SU-DHL-6 (cell line): Measurements from ENCODE around the gene TMEM88.
A peak's percentile ranks its signal among the peaks of the same experiment; 100 is the strongest.

Source experiments
- H2AFZ ChIP-seq: fragments of 200-600 bp; sonication (generic); 2 replicates; pipeline ENCODE4 v1.6.1; 2014; ENCODE audit warnings: low read depth, mild to moderate bottlenecking, moderate library complexity, mixed read lengths, antibody characterized with exemption, low read length; ENCODE audit not compliant: severe bottlenecking
- H3F3A ChIP-seq: fragments of 200-600 bp; shearing (Covaris generic); 2 replicates; pipeline ENCODE4 v1.6.0; 2016; ENCODE audit warnings: antibody characterized with exemption, mild to moderate bottlenecking; ENCODE audit not compliant: insufficient read depth
- H3K27ac ChIP-seq: fragments of 200-600 bp; sonication (generic); 2 replicates; pipeline ENCODE4 v1.5.1; 2016; ENCODE audit warnings: low read depth, mild to moderate bottlenecking, low read length, moderate library complexity, mixed read lengths
- H3K27me3 ChIP-seq: fragments of 200-600 bp; sonication (generic), shearing (Covaris generic); 2 replicates; pipeline ENCODE4 v1.6.0; 2014; ENCODE audit warnings: mild to moderate bottlenecking, low read length
- H3K36me3 ChIP-seq: fragments of 200-600 bp; sonication (generic); 2 replicates; pipeline ENCODE4 v1.6.1; 2014; ENCODE audit warnings: mild to moderate bottlenecking, low read length, mixed read lengths
- H3K4me2 ChIP-seq: fragments of 300-600, 200-600 bp; shearing (Covaris generic), sonication (generic); 2 replicates; pipeline ENCODE4 v1.6.0; 2014; ENCODE audit warnings: low read length, low read depth, mild to moderate bottlenecking; ENCODE audit not compliant: poor library complexity, severe bottlenecking
- H3K4me3 ChIP-seq: fragments of 200-600 bp; sonication (generic); 2 replicates; pipeline ENCODE4 v1.5.1; 2014; ENCODE audit warnings: antibody characterized with exemption, low read length, mild to moderate bottlenecking, mixed read lengths; ENCODE audit not compliant: insufficient read depth, poor library complexity, severe bottlenecking
- H3K79me2 ChIP-seq: fragments of 200-600 bp; sonication (generic); 2 replicates; pipeline ENCODE4 v1.6.1; 2014; ENCODE audit warnings: mild to moderate bottlenecking, low read length, moderate library complexity; ENCODE audit not compliant: insufficient read depth
- H3K9ac ChIP-seq: fragments of 200-600 bp; sonication (generic); 2 replicates; pipeline ENCODE4 v1.7.0; 2014; ENCODE audit warnings: mild to moderate bottlenecking, low read length
- H3K9me2 ChIP-seq: fragments of 200-600 bp; sonication (generic); replicated peaks from 2 replicates; pipeline ENCODE4 v1.6.1; 2014; ENCODE audit warnings: low read length; ENCODE audit not compliant: insufficient read depth
- H3K9me3 ChIP-seq: fragments of 200-600 bp; sonication (generic); 2 replicates; pipeline ENCODE4 v1.6.1; 2014; ENCODE audit warnings: low read length, mixed read lengths; ENCODE audit not compliant: insufficient read depth
- H4K20me1 ChIP-seq: fragments of 200-600 bp; sonication (generic); 2 replicates; pipeline ENCODE4 v1.6.1; 2014; ENCODE audit warnings: low read depth, mild to moderate bottlenecking, antibody characterized with exemption, low read length, moderate library complexity, mixed read lengths
- EZH2phosphoT487 ChIP-seq: fragments of 200-600 bp; sonication (generic), shearing (Covaris generic); conservative IDR thresholded peaks from 2 replicates; pipeline ENCODE4 v1.6.1; 2018; ENCODE audit warnings: mild to moderate bottlenecking, antibody characterized with exemption, low read length, moderate library complexity, mixed read lengths
- TF ChIP-seq, protein P1 (sequence below): fragments of 200-600 bp; sonication (generic); IDR thresholded peaks from one replicate; pipeline ENCODE4 v1.5.1; 2017; ENCODE audit warnings: antibody characterized with exemption, mild to moderate bottlenecking, low read length, moderate library complexity; ENCODE audit not compliant: insufficient read depth, poor library complexity, severe bottlenecking

TMEM88 gene

DNA sequence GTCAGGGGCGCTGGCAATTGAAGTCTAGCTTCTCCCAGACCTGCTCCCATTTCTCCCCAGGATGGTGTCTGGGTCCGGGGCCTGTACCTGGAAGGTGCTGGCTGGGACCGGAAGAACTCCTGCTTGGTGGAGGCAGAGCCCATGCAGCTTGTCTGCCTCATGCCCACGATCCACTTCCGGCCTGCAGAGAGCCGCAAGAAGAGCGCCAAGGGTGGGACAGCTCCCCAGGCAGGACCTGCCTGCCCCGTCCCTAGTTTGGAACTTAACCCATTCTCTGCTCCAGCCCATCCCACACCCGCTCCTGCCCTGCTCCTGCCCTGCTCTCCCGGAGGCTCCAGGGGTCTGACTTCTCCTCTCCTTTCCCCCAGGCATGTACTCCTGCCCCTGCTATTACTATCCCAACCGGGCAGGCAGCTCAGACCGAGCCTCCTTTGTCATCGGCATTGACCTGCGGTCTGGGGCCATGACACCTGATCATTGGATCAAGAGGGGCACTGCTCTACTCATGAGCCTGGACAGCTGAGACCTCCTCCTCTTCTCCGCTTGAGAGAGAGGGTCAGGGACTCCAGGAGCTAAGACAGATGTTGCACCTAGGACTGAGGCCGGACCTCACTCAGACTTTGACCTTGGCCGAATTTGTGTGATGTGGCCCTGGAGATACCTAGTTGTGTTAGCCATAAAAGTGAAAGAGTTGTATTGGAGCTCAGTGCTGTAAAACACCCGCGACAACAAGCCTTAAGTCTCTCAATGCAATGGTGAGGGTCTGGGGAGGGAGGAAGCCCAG, 21.7 kb upstream of the TMEM88 start:
- H3K9me2 ChIP-seq: no peaks in the 10 kb centered on the region
- peak overlapping the region; percentile 94 for H3K4me2 ChIP-seq
- no peaks in the 10 kb centered on the region for H3K36me3 ChIP-seq
- TF ChIP-seq EZH2phosphoT487: no peak
- TF ChIP-seq, protein P1, sequence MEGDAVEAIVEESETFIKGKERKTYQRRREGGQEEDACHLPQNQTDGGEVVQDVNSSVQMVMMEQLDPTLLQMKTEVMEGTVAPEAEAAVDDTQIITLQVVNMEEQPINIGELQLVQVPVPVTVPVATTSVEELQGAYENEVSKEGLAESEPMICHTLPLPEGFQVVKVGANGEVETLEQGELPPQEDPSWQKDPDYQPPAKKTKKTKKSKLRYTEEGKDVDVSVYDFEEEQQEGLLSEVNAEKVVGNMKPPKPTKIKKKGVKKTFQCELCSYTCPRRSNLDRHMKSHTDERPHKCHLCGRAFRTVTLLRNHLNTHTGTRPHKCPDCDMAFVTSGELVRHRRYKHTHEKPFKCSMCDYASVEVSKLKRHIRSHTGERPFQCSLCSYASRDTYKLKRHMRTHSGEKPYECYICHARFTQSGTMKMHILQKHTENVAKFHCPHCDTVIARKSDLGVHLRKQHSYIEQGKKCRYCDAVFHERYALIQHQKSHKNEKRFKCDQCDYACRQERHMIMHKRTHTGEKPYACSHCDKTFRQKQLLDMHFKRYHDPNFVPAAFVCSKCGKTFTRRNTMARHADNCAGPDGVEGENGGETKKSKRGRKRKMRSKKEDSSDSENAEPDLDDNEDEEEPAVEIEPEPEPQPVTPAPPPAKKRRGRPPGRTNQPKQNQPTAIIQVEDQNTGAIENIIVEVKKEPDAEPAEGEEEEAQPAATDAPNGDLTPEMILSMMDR: no peak
- peak overlapping the region; percentile 86 for H2AFZ ChIP-seq
- no peaks in the 10 kb centered on the region for H3K27me3 ChIP-seq
- peak overlapping the region; percentile 71 for H3K9ac ChIP-seq
- H3K9me3 ChIP-seq: no peaks in the 10 kb centered on the region
- no peaks in the 10 kb centered on the region for H3K79me2 ChIP-seq
- H4K20me1 ChIP-seq: no peaks in the 10 kb centered on the region
- no peak overlapping the region for H3K27ac ChIP-seq
- H3K4me3 ChIP-seq: peak overlapping the region; percentile 81
- H3F3A ChIP-seq: peaks cover 23% of the 10 kb centered on the region

DNA sequence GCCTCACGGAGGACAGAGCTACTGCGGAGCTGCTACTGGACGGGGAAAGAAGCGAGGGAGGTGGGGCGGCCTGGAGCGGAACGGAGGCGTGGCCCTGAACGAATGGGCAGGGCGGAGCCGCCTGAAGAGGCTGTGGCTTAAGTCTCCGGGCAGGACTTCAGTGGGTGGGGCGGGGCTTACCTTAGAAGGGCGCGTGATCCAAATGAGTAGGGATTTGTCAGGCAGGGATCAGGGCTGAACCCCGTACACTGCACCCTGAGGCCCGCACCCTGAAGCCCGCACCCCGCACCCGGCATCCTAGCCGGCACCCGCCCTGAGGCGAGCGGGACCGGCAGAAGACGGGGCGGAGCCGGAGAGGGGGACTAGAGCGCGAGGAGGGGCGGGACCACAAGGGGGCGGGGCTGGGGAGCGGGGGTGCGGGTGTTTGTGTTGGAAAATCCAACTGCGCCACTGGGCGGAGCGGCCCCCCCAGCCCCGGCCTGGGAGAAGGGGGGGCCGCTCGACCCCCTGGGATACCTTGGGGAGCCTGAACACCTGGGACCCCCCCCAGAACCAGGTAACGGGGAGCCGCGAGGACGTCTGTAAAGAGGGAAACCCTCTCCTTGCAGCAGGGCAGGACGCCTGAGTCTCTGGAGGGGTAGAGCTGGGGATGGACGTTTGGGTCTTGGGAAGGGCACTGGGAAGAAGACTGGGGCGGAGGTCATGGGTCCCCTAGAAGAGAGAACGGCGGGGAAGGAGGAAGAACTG, 20.9 kb upstream of the TMEM88 start, which contains the start of gene KDM6B:
KDM6B (plus strand) TSS at position 423 of the 747 bp plus-strand sequence. CDS start 11,338 bp downstream, outside the sequence.
- peak within 1 kb of the TSS; percentile 86 for H2AFZ ChIP-seq
- no peaks in the 10 kb centered on the region for H3K79me2 ChIP-seq
- H3F3A ChIP-seq: peaks cover 29% of the 10 kb centered on the region
- TF ChIP-seq, protein P1: no peak
- TF ChIP-seq EZH2phosphoT487: no peak
- no peaks in the 10 kb centered on the region for H3K9me2 ChIP-seq
- H3K36me3 ChIP-seq: no peaks in the 10 kb centered on the region
- H3K27ac ChIP-seq: peak within 1 kb of the TSS; percentile 92
- no peaks in the 10 kb centered on the region for H3K27me3 ChIP-seq
- peak within 1 kb of the TSS; percentile 81 for H3K4me3 ChIP-seq
- H3K4me2 ChIP-seq: peak within 1 kb of the TSS; percentile 94
- H3K9ac ChIP-seq: peak within 1 kb of the TSS; percentile 71
- no peaks in the 10 kb centered on the region for H3K9me3 ChIP-seq
- H4K20me1 ChIP-seq: no peaks in the 10 kb centered on the region

DNA sequence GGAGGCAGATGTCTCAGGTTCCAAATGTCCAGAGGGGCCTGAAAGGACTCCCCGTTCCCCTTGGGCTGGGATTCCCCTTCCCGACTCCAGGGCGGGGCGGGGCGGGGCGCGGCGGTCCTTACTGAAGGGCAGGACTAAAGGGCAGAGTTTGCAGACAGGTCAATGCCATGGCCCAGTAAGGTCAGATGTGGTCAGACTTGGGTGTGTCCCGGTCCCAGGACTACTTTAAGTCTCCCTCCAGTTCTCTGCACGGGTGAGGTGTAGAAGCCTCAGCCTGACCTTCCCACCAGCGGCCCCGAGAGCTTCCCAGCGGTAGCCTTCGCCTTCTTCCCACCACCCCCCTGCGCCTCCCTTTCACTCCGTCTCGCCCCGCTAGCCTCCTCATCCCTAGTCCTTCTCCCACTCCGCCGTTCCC, 20.3 kb upstream of the TMEM88 start:
- Histone ChIP-seq H3K27ac (peak overlapping the region; percentile 92), H4K20me1 (no peaks in the 10 kb centered on the region), H3F3A (peaks cover 30% of the 10 kb centered on the region), H3K9me2 (no peaks in the 10 kb centered on the region), H3K79me2 (no peaks in the 10 kb centered on the region), H3K9ac (peak overlapping the region; percentile 71), H2AFZ (peak overlapping the region; percentile 86), H3K4me3 (peak overlapping the region; percentile 81), H3K4me2 (peak overlapping the region; percentile 94), H3K9me3 (no peaks in the 10 kb centered on the region), H3K36me3 (no peaks in the 10 kb centered on the region), H3K27me3 (no peaks in the 10 kb centered on the region)
- TF ChIP-seq EZH2phosphoT487: no peak
- TF ChIP-seq, protein P1: no peak
